Measurements from ENCODE around the gene KRTAP5-4.
"Not testable (repeated sequence)": the region's sequence is repeated elsewhere in the genome, so short reads cannot be mapped to it uniquely, and the experiment has no call there.

KRTAP5-4 gene

GRCh38 chr11:1598816-1599215 lies 23.1 kb downstream of the KRTAP5-4 start:
- no peak for DNase-seq (ENCODE audit: low spot score)
- no peak for TF ChIP-seq CTCF (IDR thresholded peaks at IDR 0.05; ENCODE audit: extremely low read depth, missing control alignments)

GRCh38 chr11:1598406-1598805 lies 23.5 kb downstream of the KRTAP5-4 start:
- not testable (repeated sequence) for DNase-seq (ENCODE audit: low spot score)

GRCh38 chr11:1597994-1598380 lies 24.0 kb downstream of the KRTAP5-4 start, which contains the start of gene KRTAP5-2:
Gene KRTAP5-2 (minus strand): TSS chr11:1598294. CDS start chr11:1598250, 44 bp downstream.
- no peak for TF ChIP-seq CTCF (IDR thresholded peaks at IDR 0.05; ENCODE audit: extremely low read depth, missing control alignments)
- no peak for DNase-seq (ENCODE audit: low spot score)

GRCh38 chr11:1597331-1597993 lies 24.5 kb downstream of the KRTAP5-4 start:
- TF ChIP-seq CTCF (IDR thresholded peaks at IDR 0.05; ENCODE audit: extremely low read depth, missing control alignments), result no peak
- no peak for DNase-seq (ENCODE audit: low spot score)

GRCh38 chr11:1596576-1597121 lies 25.3 kb downstream of the KRTAP5-4 start:
- DNase-seq (ENCODE audit: low spot score), result not testable (repeated sequence)

GRCh38 chr11:1595994-1596575 lies 25.9 kb downstream of the KRTAP5-4 start:
- not testable (repeated sequence) for DNase-seq (ENCODE audit: low spot score)

GRCh38 chr11:1592628-1593027 lies 29.3 kb downstream of the KRTAP5-4 start:
- TF ChIP-seq CTCF (IDR thresholded peaks at IDR 0.05; ENCODE audit: extremely low read depth, missing control alignments), result no peak
- DNase-seq (ENCODE audit: low spot score), result no peak

- DNase-seq (ENCODE audit: low spot score), result no peak
- TF ChIP-seq CTCF (IDR thresholded peaks at IDR 0.05; ENCODE audit: extremely low read depth, missing control alignments), result no peak
These were observed 31.9 kb downstream of the KRTAP5-4 start for GRCh38 chr11:1589996-1590395.

- DNase-seq (ENCODE audit: low spot score), result not testable (repeated sequence)
These were observed 32.6 kb downstream of the KRTAP5-4 start for GRCh38 chr11:1589191-1589963.

Measured in GM20000 (cell line).